H9 (cell line): Measurements from ENCODE around the gene MPP7. TPM values are rescaled to one million over a fixed set of nuclear protein-coding genes. Genes with fewer than 3 reads are reported as not detected.

ENCODE experiments used
- DNase-seq: peaks from one replicate; pipeline ENCODE4 v3.0.0-alpha.2; 2017
- H2AFZ ChIP-seq: one replicate; pipeline ENCODE4 v1.6.1; 2013; ENCODE audit warnings: mild to moderate bottlenecking, low read length, control low read depth, moderate library complexity
- H2AK5ac ChIP-seq: 2 replicates; pipeline ENCODE4 v1.6.1; 2013; ENCODE audit warnings: low read length, control low read depth, mixed read lengths; ENCODE audit not compliant: insufficient read length
- H2BK120ac ChIP-seq: one replicate; pipeline ENCODE4 v1.6.1; 2013; ENCODE audit warnings: low read depth, mild to moderate bottlenecking, low read length, control low read depth, inconsistent platforms; ENCODE audit not compliant: poor library complexity, severe bottlenecking
- H2BK12ac ChIP-seq: 2 replicates; pipeline ENCODE4 v1.6.1; 2013; ENCODE audit warnings: low read length, control low read depth, mixed read lengths, low read depth; ENCODE audit not compliant: insufficient read length
- H2BK15ac ChIP-seq: 2 replicates; pipeline ENCODE4 v1.6.1; 2013; ENCODE audit warnings: low read depth, low read length, control low read depth
- H2BK20ac ChIP-seq: one replicate; pipeline ENCODE4 v1.6.1; 2013; ENCODE audit warnings: low read depth, mild to moderate bottlenecking, low read length, control low read depth, inconsistent platforms; ENCODE audit not compliant: poor library complexity, severe bottlenecking
- H2BK5ac ChIP-seq: 2 replicates; pipeline ENCODE4 v1.6.1; 2013; ENCODE audit warnings: low read length, control low read depth, mixed read lengths; ENCODE audit not compliant: insufficient read length
- H3K14ac ChIP-seq: 2 replicates; pipeline ENCODE4 v1.6.1; 2013; ENCODE audit warnings: low read length, control low read depth; ENCODE audit not compliant: insufficient read depth
- H3K18ac ChIP-seq: 2 replicates; pipeline ENCODE4 v1.6.1; 2013; ENCODE audit warnings: low read depth, mild to moderate bottlenecking, mixed read lengths, low read length, control low read depth; ENCODE audit not compliant: insufficient read length
- H3K23ac ChIP-seq: 2 replicates; pipeline ENCODE4 v1.6.1; 2013; ENCODE audit warnings: low read length, control low read depth, mixed read lengths, low read depth; ENCODE audit not compliant: insufficient read length
- H3K23me2 ChIP-seq: 2 replicates; pipeline ENCODE4 v1.6.1; 2013; ENCODE audit warnings: low read depth, mild to moderate bottlenecking, mixed read lengths, low read length, control low read depth; ENCODE audit not compliant: insufficient read length, poor library complexity, severe bottlenecking
- H3K27ac ChIP-seq: 2 replicates; pipeline ENCODE4 v1.5.1; 2013; ENCODE audit warnings: low read length, control low read depth, mixed read lengths, low read depth; ENCODE audit not compliant: insufficient read length
- H3K27me3 ChIP-seq: 2 replicates; pipeline ENCODE4 v1.6.1; 2013; ENCODE audit warnings: low read length, control low read depth, inconsistent platforms; ENCODE audit not compliant: insufficient read depth
- H3K4ac ChIP-seq: 2 replicates; pipeline ENCODE4 v1.6.1; 2013; ENCODE audit warnings: low read depth, mild to moderate bottlenecking, control low read depth, inconsistent platforms, low read length, moderate library complexity
- H3K4me1 ChIP-seq: 2 replicates; pipeline ENCODE4 v1.6.1; 2013; ENCODE audit warnings: low read length, control low read depth, inconsistent platforms; ENCODE audit not compliant: insufficient read depth
- H3K4me2 ChIP-seq: 2 replicates; pipeline ENCODE4 v1.6.1; 2013; ENCODE audit warnings: low read length, control low read depth, mixed read lengths; ENCODE audit not compliant: insufficient read length, insufficient read depth
- H3K56ac ChIP-seq: 2 replicates; pipeline ENCODE4 v1.6.1; 2013; ENCODE audit warnings: low read depth, mild to moderate bottlenecking, mixed read lengths, low read length, control low read depth; ENCODE audit not compliant: insufficient read length
- H3K79me1 ChIP-seq: 2 replicates; pipeline ENCODE4 v1.6.1; 2013; ENCODE audit warnings: low read depth, mild to moderate bottlenecking, moderate library complexity, low read length, control low read depth, inconsistent platforms; ENCODE audit not compliant: insufficient read depth, poor library complexity, severe bottlenecking
- H3K79me2 ChIP-seq: 2 replicates; pipeline ENCODE4 v1.6.1; 2013; ENCODE audit warnings: low read length, control low read depth, inconsistent platforms; ENCODE audit not compliant: insufficient read depth
- H3K9ac ChIP-seq: 2 replicates; pipeline ENCODE4 v1.6.1; 2013; ENCODE audit warnings: low read length, control low read depth, mixed read lengths; ENCODE audit not compliant: insufficient read length; ENCODE audit errors: extremely low read depth
- H3K9me3 ChIP-seq: one replicate; pipeline ENCODE4 v1.6.1; 2013; ENCODE audit warnings: low read depth, low read length, inconsistent platforms; ENCODE audit not compliant: control insufficient read depth
- H3T11ph ChIP-seq: one replicate; pipeline ENCODE4 v1.6.1; 2013; ENCODE audit warnings: mild to moderate bottlenecking, low read length, control low read depth, inconsistent platforms
- H4K20me1 ChIP-seq: one replicate; pipeline ENCODE4 v1.6.1; 2013; ENCODE audit not compliant: control insufficient read depth, insufficient read length, insufficient read depth
- H4K5ac ChIP-seq: 2 replicates; pipeline ENCODE4 v1.6.1; 2013; ENCODE audit warnings: low read depth, mild to moderate bottlenecking, mixed read lengths, low read length, control low read depth; ENCODE audit not compliant: insufficient read length
- H4K8ac ChIP-seq: replicated peaks from 2 replicates; pipeline ENCODE4 v1.6.1; 2013; ENCODE audit warnings: low read length, control low read depth, mixed read lengths, low read depth; ENCODE audit not compliant: insufficient read length
- H4K91ac ChIP-seq: 2 replicates; pipeline ENCODE4 v1.6.1; 2013; ENCODE audit warnings: low read depth, mild to moderate bottlenecking, moderate library complexity, mixed read lengths, low read length, control low read depth; ENCODE audit not compliant: insufficient read length
- H3K27ac Mint-ChIP-seq, 3 experiments: 2 replicates in 2 of 3; 3 replicates in 1 of 3; pipeline ENCODE4 v1.8.0; 2020 to 2021; ENCODE audit warnings: mixed read lengths in 3 of 3, mild to moderate bottlenecking in 1 of 3, moderate library complexity in 1 of 3
- H3K27me3 Mint-ChIP-seq: 2 replicates; pipeline ENCODE4 v1.8.0; 2021; ENCODE audit warnings: low read depth, mild to moderate bottlenecking, moderate library complexity, mixed read lengths
- H3K36me3 Mint-ChIP-seq, 3 experiments: 2 replicates in 2 of 3; 3 replicates in 1 of 3; pipeline ENCODE4 v1.8.0; 2020 to 2021; ENCODE audit warnings: low read depth in 3 of 3, mixed read lengths in 3 of 3; ENCODE audit not compliant: insufficient read depth in 1 of 3
- H3K4me1 Mint-ChIP-seq, 2 experiments: 2 replicates each; pipeline ENCODE4 v1.8.0; 2020; ENCODE audit warnings: mixed read lengths in 2 of 2
- H3K4me3 Mint-ChIP-seq, 2 experiments: 2 replicates in 1 of 2; 3 replicates in 1 of 2; pipeline ENCODE4 v1.8.0; 2020 to 2021; ENCODE audit warnings: mild to moderate bottlenecking in 2 of 2, mixed read lengths in 2 of 2, moderate library complexity in 1 of 2
- H3K9me3 Mint-ChIP-seq, 2 experiments: 2 replicates in 1 of 2; 3 replicates in 1 of 2; pipeline ENCODE4 v1.8.0; 2020; ENCODE audit warnings: mild to moderate bottlenecking in 2 of 2, mixed read lengths in 2 of 2, moderate library complexity in 1 of 2
- CTCF ChIP-seq: fragments of 200-600 bp; sonication (generic); conservative IDR thresholded peaks from 3 replicates; pipeline ENCODE4 v1.8.0; 2021; ENCODE audit warnings: antibody characterized with exemption, mild to moderate bottlenecking
- WGBS: extraction: QIAGEN DNeasy Blood & Tissue Kit; methylation state at CpG from one replicate; pipeline ENCODE4 v1.1.7; 2013; ENCODE audit warnings: missing lambda C conversion rate, low lambda C conversion rate, mixed read lengths; ENCODE audit not compliant: insufficient read length; ENCODE audit errors: extremely low coverage; 5-methylcytosine and 5-hydroxymethylcytosine counted together
- total RNA-seq: library from RNA; stranded (reverse); gene quantifications from 2 replicates; pipeline ENCODE4 v1.2.1, GENCODE V29; 2021

MPP7 gene
- total RNA-seq, 1 experiment from 2014 or later = 6.9 TPM

GRCh38 chr10:28282336-28282735 is 20.5 kb downstream of the MPP7 start:
- Histone ChIP-seq H3K27me3 (no peaks in the 10 kb centered on the region), H3K23ac (no peak overlapping the region), H3K4ac (no peak overlapping the region), H4K91ac (no peak overlapping the region), H2BK120ac (no peak overlapping the region), H2AK5ac (no peak overlapping the region), H3K23me2 (no peaks in the 10 kb centered on the region), H4K20me1 (no peaks in the 10 kb centered on the region), H2AFZ (no peak overlapping the region), H3K56ac (no peak overlapping the region), H4K8ac (no peak overlapping the region), H3K79me1 (no peaks in the 10 kb centered on the region), H3K4me2 (no peak overlapping the region), H3K18ac (no peak overlapping the region), H4K5ac (no peak overlapping the region), H3K27ac (no peak overlapping the region), H3K9ac (no peak overlapping the region), H2BK20ac (no peak overlapping the region), H3K79me2 (no peaks in the 10 kb centered on the region), H3K4me1 (no peaks in the 10 kb centered on the region; the same call in 1 of the 2 replicates), H2BK5ac (no peak overlapping the region), H2BK15ac (no peak overlapping the region), H3K9me3 (no peaks in the 10 kb centered on the region), H2BK12ac (no peak overlapping the region), H3K14ac (no peak overlapping the region), H3T11ph (no peak overlapping the region)
- no CpG with 5 or more reads among the region's 5 CpGs for WGBS
- no peak for TF ChIP-seq CTCF
- H3K36me3 Mint-ChIP-seq = no peaks in the 10 kb centered on the region
- no peaks in the 10 kb centered on the region for H3K27me3 Mint-ChIP-seq
- peak overlapping the region in 2 of 3 experiments; percentile 34 to 62; a peak in 3 of 7 replicates for H3K27ac Mint-ChIP-seq
- H3K9me3 Mint-ChIP-seq = no peaks in the 10 kb centered on the region
- no peak overlapping the region for H3K4me3 Mint-ChIP-seq
- peaks cover 16 to 20% of the 10 kb centered on the region in 2 experiments for H3K4me1 Mint-ChIP-seq
- no peak for DNase-seq
